HEK293 (cell line): Measurements from ENCODE around the gene GLRA3.

ENCODE experiments used
- ATF2 ChIP-seq: fragments of 450-650 bp; formaldehyde crosslinking; IDR thresholded peaks from 2 replicates; pipeline ENCODE4 v1.5.1; 2016; ENCODE audit warnings: missing biosample characterization, missing genetic modification characterization, low read depth
- CTCF ChIP-seq: fragments of 450-650 bp; formaldehyde crosslinking; IDR thresholded peaks from 2 replicates; pipeline ENCODE4 v1.5.1; 2016; ENCODE audit warnings: missing biosample characterization, missing genetic modification characterization
- IKZF3 ChIP-seq: fragments of 450-650 bp; IDR thresholded peaks from 2 replicates; pipeline ENCODE4 v1.5.0; 2018; ENCODE audit warnings: missing biosample characterization, mild to moderate bottlenecking, missing genetic modification characterization, moderate library complexity
- RBAK ChIP-seq: fragments of 450-650 bp; formaldehyde crosslinking; IDR thresholded peaks from 2 replicates; pipeline ENCODE4 v1.5.1; 2016; ENCODE audit warnings: missing biosample characterization, missing genetic modification characterization
- SALL2 ChIP-seq: fragments of 450-650 bp; formaldehyde crosslinking; IDR thresholded peaks from 2 replicates; pipeline ENCODE4 v1.5.0; 2017; ENCODE audit warnings: missing biosample characterization, mild to moderate bottlenecking, missing genetic modification characterization, borderline replicate concordance
- SP2 ChIP-seq: fragments of 450-650 bp; formaldehyde crosslinking; IDR thresholded peaks from 2 replicates; pipeline ENCODE4 v1.5.1; 2016; ENCODE audit warnings: missing biosample characterization, missing genetic modification characterization
- YY1 ChIP-seq: fragments of 450-650 bp; formaldehyde crosslinking; IDR thresholded peaks from 2 replicates; pipeline ENCODE4 v1.5.1; 2018; ENCODE audit warnings: missing biosample characterization, missing genetic modification characterization
- ZFP3 ChIP-seq: fragments of 450-650 bp; formaldehyde crosslinking; IDR thresholded peaks from 2 replicates; pipeline ENCODE4 v1.5.1; 2016; ENCODE audit warnings: low read depth, missing biosample characterization, missing genetic modification characterization
- ZNF138 ChIP-seq: fragments of 450-650 bp; formaldehyde crosslinking; IDR thresholded peaks from 2 replicates; pipeline ENCODE4 v1.5.1; 2016; ENCODE audit warnings: missing biosample characterization, missing genetic modification characterization, borderline replicate concordance
- ZNF148 ChIP-seq: fragments of 450-650 bp; formaldehyde crosslinking; IDR thresholded peaks from 2 replicates; pipeline ENCODE4 v1.5.0; 2017; ENCODE audit warnings: missing biosample characterization, missing genetic modification characterization, borderline replicate concordance
- ZNF248 ChIP-seq: fragments of 450-650 bp; formaldehyde crosslinking; IDR thresholded peaks from 2 replicates; pipeline ENCODE4 v1.5.1; 2017; ENCODE audit warnings: missing biosample characterization, missing genetic modification characterization
- ZNF341 ChIP-seq: fragments of 450-650 bp; formaldehyde crosslinking; IDR thresholded peaks from 2 replicates; pipeline ENCODE4; 2016; ENCODE audit warnings: low read depth, missing biosample characterization, missing genetic modification characterization

DNA sequence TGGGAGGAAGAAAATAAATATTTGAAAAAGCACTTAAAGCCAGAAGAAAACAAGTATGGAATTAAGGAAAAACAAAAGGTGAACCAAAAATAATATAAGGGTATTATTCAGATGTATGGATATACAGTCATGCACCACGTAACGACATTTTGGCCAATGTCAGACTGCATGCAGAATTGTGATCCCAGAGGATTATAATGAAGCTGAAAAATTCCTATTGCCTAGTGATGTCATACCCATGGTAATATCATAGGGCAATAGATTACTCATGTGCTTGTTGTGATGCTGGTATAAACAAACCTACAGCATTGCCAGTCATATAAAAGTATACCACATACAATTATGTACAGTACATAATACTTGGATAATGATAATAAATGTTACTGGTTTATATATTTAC, 20.9 kb downstream of the GLRA3 start:
- no peak for TF ChIP-seq CTCF (tag by site-specific recombination)
- no peak for TF ChIP-seq ZNF138 (tag by site-specific recombination)
- no peak for TF ChIP-seq ZNF341 (tag by site-specific recombination)
- no peak for TF ChIP-seq IKZF3 (tag by site-specific recombination)
- TF ChIP-seq ATF2 (tag by site-specific recombination), result no peak
- no peak for TF ChIP-seq SP2 (tag by site-specific recombination)
- no peak for TF ChIP-seq ZFP3 (tag by site-specific recombination)
- TF ChIP-seq ZNF248 (tag by site-specific recombination), result no peak
- TF ChIP-seq SALL2 (tag by site-specific recombination), result no peak
- TF ChIP-seq RBAK, result no peak
- no peak for TF ChIP-seq YY1 (tag by site-specific recombination)
- TF ChIP-seq ZNF148, result no peak
